Stimulated activated CD4-positive, alpha-beta T cell treated with anti-CD3 and anti-CD28 coated beads, Interleukin-12 subunit alpha, Interleukin-12 subunit beta, amount 100 ng/mL, for 4 hours (primary cell): ENCODE measurements around the gene CMIP.
"Not testable (repeated sequence)": the region's sequence is repeated elsewhere in the genome, so short reads cannot be mapped to it uniquely, and the experiment has no call there.

Source experiments
- DNase-seq: peaks from one replicate; pipeline ENCODE4 v3.0.0-alpha.2; 2020

CMIP gene

DNA sequence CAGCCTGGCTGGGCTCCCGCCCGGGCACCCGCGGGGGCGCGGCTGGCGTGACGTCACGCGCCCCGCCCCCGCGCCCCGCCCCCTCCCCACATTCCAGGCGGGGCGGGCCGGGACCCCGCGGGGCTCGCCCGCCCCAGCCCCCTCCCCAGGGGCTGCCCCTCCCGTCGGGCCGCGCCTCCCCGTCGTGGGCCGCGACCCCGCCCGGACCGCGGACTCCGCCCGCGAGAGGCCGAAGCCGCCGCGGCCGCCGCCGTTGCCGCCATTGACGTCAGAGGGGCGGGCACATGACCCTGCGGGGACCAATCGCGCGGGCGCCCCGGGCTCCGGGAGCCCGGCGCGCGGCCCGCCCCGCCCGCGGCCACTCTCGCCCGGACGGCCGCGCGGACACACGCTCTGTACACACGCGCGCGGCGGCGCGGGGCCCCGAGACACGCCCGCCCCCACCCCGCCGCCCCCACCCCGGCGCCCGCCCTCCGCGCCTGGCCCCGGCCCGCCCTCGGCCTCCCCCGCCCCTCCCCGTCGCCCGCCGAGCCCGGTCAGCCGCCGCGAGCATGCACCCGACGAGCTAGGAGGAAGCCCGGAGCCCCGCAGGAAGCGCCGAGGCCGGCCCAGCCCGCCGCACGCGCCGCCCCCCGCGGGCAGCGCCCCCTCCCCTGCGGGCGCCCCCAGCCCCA, at the start of gene CMIP:
CMIP (plus strand) TSS at position 361 of the 674 bp plus-strand sequence.
- peak; percentile 72 for DNase-seq

- no peak for DNase-seq
Measured at GRCh38 chr16:81394966-81395655, 49.5 kb upstream of the CMIP start.

DNA sequence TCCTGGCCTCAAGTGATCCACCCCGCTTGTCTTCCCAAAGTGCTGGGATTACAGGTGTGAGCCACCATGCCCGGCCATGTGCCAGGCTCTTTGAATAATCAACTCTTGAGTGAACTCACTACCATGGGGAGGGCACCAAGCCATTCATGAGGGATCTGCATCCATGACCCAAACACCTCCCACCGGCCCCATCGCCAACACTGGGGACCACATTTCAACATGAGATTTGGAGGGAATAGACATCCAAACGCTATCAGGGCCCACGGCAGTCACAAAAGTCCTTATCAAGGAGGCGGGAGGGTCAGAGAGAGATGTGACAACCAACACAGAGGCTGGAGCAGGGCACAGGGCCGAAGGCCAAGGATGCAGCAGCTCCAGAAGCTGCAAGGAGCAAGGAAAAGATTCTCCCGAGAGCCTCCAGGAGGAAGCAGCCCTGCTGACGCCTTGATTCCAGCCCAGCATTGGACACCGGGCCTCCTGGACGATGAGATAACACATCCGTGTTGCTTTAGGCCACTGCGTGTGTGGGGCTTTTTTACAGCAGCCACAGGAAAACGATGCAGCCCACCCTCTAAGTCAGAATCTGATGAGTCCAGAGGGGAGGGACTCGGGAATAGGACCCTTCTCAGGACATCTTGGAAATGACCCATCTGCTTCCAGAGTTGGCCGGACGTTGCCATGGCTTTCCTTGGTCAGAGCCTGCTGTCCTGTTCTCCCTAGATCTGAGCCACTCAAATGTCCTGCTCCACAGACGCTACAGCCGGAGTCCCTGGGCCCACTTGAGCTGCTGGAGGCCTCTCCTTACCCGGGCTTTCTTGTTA, 47.3 kb upstream of the CMIP start:
- no peak for DNase-seq

GRCh38 chr16:81397879-81398520, 46.6 kb upstream of the CMIP start:
- no peak for DNase-seq

GRCh38 chr16:81399909-81400308, 44.7 kb upstream of the CMIP start:
- no peak for DNase-seq

GRCh38 chr16:81401035-81401950, 43.3 kb upstream of the CMIP start:
- DNase-seq: no peak

GRCh38 chr16:81403208-81403600, 41.4 kb upstream of the CMIP start:
- DNase-seq: no peak

DNA sequence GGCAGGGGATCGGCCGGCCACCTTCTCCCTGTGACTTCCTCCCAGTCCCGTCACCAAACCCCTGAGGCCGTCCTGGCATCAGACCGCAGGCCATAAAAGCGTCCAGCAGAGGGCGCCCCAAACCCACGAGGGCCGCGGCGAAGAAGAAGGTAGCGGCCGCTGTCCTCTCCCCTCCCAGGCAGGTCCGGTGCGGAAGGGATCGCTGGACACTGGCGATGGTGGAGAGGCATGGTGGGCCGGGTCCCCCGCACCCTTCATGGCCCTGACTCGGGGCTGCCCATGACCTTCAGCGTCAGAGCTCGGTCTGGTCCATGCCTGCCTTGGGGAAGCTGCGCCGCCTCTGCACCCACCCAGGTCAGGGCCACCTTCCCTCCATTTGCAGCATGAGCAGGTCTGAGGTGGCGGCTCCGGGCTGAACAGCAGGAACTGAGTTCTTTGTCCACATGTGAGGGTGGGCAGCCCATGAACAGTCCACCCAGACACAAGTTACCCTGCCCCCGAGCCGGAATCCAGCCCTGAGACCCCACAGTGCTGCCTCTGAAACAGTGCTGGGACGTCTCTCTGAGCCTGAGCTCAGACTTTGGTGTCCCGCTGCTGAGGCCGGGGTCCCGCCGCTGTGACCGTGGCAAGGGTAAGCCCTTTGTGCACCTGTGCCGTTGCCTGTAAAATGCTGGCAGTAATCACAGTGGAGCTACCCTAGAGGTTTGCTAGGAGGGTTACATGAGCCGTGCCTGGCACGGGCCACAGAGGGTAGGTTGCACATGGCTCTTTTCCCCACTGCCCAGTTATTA, 40.8 kb upstream of the CMIP start:
- DNase-seq: peak; percentile 85

DNA sequence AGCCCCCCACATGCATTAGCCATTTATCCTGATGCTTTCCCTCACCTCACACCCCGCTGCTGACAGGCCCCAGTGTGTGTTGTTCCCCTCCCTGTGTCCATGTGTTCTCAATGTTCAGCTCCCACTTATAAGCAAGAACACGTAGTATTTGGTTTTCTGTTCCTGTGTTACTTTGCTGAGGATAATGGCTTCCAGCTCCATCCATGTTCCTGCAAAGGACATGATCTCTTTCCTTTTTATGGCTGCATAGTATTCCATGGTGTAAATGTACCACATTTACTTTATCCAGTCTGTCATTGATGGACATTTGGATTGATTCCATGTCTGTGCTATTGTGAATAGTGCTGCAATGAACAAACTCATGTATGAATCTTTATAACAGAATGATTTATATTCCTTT, 39.6 kb upstream of the CMIP start:
- DNase-seq: not testable (repeated sequence)

DNA sequence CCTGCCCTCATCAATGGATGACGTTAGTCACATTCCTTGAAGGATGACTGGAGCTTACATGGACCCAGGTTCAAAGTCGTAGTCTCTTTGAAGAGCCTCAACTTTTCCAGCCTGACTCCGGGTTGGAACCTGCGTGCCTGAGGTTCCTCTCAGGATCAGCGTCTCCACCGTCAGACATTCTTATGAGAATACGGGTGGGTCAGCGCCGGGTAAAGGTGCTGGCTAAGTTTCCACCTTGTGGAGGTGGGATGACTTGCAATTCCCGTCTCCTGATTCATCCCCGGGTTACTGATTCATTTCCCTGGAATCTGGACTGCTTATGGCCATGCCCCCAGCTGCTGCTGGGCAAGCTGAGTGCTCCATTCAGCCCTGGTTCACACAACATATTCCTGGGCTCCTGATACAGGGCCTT, 38.9 kb upstream of the CMIP start:
- DNase-seq: no peak

DNA sequence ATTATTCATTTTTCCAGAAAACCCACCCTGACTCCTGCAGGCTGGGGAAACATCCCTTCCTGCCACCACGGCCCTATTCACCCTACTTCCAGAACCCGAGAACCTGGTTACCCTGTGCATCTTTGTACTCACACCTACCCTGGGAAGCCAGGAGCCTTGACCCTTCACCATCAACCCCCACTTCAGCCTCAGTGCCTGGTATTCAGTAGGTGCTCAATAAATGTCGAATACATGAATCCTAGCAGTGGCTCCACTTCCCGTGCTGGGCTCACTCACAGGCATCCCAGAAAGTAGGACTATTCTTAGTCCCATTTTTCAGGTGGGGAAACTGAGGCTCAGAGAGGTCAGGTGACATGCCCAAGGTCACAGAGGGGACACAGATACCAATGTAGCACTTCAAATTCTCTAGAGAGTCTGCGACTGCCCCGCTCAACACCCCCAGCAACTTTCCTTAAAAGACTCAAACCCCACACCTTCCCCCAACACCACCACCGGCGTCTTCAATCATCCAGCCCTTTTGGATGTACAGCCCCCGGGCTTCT, 36.1 kb upstream of the CMIP start:
- no peak for DNase-seq

- DNase-seq: no peak
Measured at GRCh38 chr16:81409016-81409556, 35.5 kb upstream of the CMIP start.

DNA sequence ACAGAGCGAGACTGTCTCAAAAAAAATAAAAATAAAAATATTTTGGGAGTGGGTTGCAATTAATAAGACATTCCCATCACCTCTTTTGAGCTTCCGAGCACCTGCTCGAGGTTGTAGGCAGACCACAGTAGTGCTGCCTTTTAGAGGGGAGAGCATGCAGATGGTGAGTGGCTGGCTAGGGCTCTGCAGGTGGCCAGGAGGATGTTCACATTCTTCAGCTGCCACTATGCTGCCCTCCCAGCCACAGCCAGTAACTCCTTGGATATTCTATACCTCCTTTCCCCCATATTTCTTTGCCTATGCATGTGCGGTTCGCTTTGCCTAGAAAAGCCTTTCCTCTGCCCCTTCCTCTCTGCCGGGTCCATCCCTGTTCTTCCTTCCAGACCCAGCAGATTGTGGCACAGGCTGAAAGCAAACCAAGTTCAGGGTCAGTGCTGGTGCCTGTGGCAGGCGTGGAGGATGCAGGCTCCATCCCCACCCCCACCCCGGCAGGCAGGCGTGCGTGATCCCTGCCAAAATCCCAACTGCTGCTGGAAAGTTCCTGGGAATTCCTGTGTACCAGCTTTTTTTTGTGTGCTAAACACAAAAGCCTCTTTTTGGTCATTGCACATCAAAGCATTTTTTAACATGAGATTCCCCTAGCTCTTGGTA, 33.8 kb upstream of the CMIP start:
- no peak for DNase-seq

- no peak for DNase-seq
Measured at GRCh38 chr16:81413245-81413990, 31.2 kb upstream of the CMIP start.

DNA sequence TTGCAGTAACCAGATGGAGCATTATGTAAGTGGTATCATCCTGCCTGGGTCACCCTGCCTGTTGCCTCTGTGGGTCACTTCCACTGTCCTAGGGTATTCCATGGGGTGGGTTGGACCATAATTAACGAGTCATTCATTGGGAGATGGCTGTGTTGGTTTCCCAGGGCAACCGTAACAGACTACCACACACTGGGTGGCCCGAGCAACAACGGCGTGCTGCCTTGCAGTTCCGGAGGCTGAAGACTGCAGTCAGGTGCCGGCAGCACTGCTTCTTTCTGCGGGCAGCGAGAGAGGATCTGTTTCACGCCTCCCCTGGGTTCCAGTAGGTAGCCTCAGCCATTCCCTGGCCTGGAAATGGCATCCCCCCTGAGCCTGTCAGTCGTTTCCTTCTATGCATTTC, 28.9 kb upstream of the CMIP start:
- no peak for DNase-seq

- no peak for DNase-seq
Measured at GRCh38 chr16:81416749-81417148, 27.9 kb upstream of the CMIP start.

DNA sequence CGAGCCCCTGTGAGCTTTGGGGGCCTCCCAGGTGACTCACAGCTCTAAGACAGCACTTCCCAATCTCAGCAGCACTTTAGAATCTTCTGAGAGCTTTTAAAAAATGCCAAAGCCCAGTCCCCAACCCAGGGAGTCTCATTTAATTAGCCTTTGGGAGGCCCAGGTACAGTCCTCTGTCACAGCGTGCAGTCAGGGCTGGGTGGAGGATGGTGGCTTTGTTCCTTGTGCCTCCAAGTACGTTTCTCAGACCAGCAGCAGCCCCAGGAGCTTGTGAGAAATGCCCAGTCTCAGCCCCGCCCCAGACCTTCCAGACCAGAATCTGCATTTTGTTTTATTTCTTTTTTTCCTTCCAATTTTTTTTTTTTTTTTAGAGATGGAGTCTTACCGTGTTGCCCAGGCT, 27.4 kb upstream of the CMIP start:
- DNase-seq: no peak

GRCh38 chr16:81419806-81420205, 24.8 kb upstream of the CMIP start:
- DNase-seq: no peak

- no peak for DNase-seq
Measured at GRCh38 chr16:81421126-81421525, 23.5 kb upstream of the CMIP start.
